ENCODE measurements around the gene SNU13. TPM values are rescaled to one million over a fixed set of nuclear protein-coding genes. Genes with fewer than 3 reads are reported as not detected.

Gene SNU13
- total RNA-seq, 2 donors from 2014 or later = 183 to 226 TPM

DNA sequence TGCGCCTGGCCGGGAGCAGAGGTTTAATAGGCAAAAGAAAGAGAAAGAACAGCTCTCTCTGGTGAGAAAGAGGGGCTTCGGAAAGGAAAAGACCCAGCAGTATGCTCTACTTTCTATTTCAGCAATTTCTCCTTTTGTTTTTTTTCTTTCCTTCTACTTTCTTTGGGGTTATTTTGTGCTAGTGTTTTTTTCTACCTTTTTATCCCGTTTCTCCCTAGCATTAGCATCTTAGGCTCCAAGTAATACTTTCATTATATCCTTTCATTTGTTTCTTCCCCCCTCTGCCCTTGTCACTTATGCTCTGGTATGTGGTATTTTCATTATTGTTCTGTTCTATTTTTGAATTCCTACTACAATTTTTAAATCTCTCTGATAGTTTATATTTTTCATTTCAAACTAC is 4.5 kb downstream of the SNU13 start:
- no peak for DNase-seq (ENCODE audit: low spot score)
- Histone ChIP-seq H3K4me3 (no peak overlapping the region), H3K27ac (no peak overlapping the region), H3K27me3 (no peaks in the 10 kb centered on the region), H3K36me3 (peaks cover 16% of the 10 kb centered on the region), H3K4me1 (peaks cover 0 to 27% of the 10 kb centered on the region in 2 donors), H3K9me3 (no peaks in the 10 kb centered on the region)
- TF ChIP-seq, protein P1, sequence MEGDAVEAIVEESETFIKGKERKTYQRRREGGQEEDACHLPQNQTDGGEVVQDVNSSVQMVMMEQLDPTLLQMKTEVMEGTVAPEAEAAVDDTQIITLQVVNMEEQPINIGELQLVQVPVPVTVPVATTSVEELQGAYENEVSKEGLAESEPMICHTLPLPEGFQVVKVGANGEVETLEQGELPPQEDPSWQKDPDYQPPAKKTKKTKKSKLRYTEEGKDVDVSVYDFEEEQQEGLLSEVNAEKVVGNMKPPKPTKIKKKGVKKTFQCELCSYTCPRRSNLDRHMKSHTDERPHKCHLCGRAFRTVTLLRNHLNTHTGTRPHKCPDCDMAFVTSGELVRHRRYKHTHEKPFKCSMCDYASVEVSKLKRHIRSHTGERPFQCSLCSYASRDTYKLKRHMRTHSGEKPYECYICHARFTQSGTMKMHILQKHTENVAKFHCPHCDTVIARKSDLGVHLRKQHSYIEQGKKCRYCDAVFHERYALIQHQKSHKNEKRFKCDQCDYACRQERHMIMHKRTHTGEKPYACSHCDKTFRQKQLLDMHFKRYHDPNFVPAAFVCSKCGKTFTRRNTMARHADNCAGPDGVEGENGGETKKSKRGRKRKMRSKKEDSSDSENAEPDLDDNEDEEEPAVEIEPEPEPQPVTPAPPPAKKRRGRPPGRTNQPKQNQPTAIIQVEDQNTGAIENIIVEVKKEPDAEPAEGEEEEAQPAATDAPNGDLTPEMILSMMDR (IDR thresholded peaks at IDR 0.05) = no peak

DNA sequence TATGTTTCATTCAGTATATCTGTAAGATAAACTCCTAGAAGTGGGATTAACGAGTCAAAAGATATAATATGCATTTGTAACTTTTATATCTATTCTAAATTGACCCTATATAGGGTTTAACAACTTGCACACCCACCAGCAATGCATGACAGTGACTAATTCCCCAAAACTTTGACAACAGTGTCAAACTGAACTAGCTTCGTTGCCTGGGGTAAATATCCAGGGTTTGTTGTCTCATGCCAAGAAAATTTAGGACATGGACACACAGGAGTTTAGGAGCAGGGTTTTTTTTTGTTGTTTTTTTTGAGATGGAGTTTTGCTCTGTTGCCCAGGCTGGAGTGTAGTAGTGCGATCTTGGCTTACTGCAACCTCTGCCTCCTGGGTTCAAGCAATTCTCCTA is 5.1 kb downstream of the SNU13 start:
- no peak overlapping the region for H3K27ac ChIP-seq
- H3K27me3 ChIP-seq = no peaks in the 10 kb centered on the region
- no peaks in the 10 kb centered on the region for H3K9me3 ChIP-seq
- no peak for DNase-seq (ENCODE audit: low spot score)
- H3K36me3 ChIP-seq = peaks cover 22% of the 10 kb centered on the region
- H3K4me1 ChIP-seq = peaks cover 0 to 24% of the 10 kb centered on the region in 2 donors
- H3K4me3 ChIP-seq = no peak overlapping the region
- TF ChIP-seq, protein P1 (IDR thresholded peaks at IDR 0.05) = no peak

DNA sequence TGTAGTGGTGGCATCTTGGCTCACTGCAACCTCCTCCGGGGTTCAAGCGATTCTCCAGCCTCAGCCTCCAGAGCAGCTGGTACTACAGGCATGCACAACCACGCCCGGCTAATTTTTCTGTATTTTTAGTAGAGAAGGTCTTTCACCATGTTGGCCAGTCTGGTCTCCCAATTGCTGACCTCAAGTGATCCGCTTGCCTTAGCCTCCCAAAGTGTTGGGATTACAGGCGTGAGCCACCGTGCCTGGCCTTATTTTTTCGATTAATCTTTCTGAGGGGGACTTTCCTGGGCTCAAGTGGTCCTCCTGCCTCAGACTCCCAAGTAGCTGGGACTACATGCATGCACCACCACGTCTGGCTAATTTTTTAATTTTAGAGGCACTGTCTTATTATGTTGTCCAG is 5.6 kb downstream of the SNU13 start:
- Histone ChIP-seq H3K4me1 (peaks cover 0 to 23% of the 10 kb centered on the region in 2 donors), H3K4me3 (peak overlapping the region in 1 of 2 donors; percentile 61), H3K27me3 (no peaks in the 10 kb centered on the region), H3K9me3 (no peaks in the 10 kb centered on the region), H3K27ac (peak overlapping the region; percentile 88 to 90), H3K36me3 (peaks cover 27% of the 10 kb centered on the region)
- DNase-seq (ENCODE audit: low spot score) = no peak
- TF ChIP-seq, protein P1 (IDR thresholded peaks at IDR 0.05) = no peak

DNA sequence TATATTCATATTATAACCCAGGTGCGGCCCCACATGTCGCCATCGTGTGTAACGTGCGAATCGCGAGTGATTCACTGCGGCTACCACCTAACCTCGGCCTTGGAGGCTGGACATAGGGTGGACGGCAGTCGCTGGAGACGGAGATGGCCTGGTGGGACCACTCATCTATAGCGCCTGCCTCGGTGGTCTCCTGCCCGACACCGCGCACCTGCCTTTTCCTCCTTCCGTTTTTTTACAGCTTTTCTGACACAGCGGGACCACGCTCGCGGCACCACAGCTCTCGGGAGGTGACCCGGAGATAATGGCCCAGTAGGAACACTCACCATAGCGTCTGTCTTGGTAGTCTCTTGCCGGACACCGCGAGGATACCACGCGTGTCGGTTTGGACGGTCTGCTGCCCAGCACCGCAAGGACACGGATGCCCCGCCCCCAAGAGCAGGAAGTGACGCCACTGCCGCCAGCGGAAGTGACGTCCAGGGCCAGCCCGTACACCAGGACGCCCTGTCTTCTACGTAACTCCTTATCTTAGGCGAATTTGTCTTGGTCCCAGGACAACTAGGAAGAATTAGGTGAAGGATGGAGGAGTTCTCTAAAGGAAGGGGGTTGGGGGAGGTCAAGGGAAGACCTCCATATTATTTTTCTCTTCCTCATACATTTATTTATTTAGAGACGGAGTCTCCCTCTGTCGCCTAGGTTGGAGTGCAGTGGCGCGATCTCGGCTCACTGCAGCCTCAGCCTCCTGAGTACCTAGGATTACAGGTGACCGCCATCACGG is 6.4 kb downstream of the SNU13 start:
- H3K27ac ChIP-seq = peak overlapping the region; percentile 88 to 90
- no peaks in the 10 kb centered on the region for H3K9me3 ChIP-seq
- TF ChIP-seq, protein P1 (IDR thresholded peaks at IDR 0.05) = no peak
- H3K36me3 ChIP-seq = peaks cover 34% of the 10 kb centered on the region
- peaks cover 0 to 14% of the 10 kb centered on the region in 2 donors for H3K4me1 ChIP-seq
- peak; percentile 93 for DNase-seq (ENCODE audit: low spot score)
- no peaks in the 10 kb centered on the region for H3K27me3 ChIP-seq
- H3K4me3 ChIP-seq = peak overlapping the region; percentile 56 to 61

DNA sequence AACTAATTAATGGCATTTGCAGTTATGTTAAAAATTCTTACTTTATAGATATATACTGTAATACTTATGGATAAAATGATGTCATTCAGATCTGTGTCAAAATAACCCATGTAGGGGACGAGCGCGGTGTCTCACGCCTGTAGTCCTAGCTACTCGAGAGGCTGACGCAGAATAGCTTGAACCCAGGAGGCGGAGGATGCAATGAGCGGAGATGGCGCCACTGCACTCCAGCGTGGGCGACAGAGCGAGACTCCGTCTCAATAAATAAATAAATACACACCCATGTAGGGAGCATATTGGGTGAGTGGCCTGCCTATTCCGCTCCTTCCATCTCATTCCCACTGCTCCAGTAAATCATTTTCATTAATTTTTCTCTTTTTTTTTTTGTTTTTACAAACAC is 7.1 kb downstream of the SNU13 start:
- no peak for DNase-seq (ENCODE audit: low spot score)
- Histone ChIP-seq H3K27ac (peak overlapping the region; percentile 88 to 90), H3K4me1 (peaks cover 0 to 9% of the 10 kb centered on the region in 2 donors), H3K4me3 (peak overlapping the region; percentile 56 to 61), H3K9me3 (no peaks in the 10 kb centered on the region), H3K27me3 (no peaks in the 10 kb centered on the region), H3K36me3 (peaks cover 34% of the 10 kb centered on the region)
- TF ChIP-seq, protein P1 (IDR thresholded peaks at IDR 0.05) = no peak
